Thyroid gland (tissue), 4 donors: Measurements from ENCODE around the gene DDIT4L.

Experiments
- CTCF ChIP-seq, 6 experiments: fragments of 200-600 bp in 3 of 6; fragments of 450-650 bp in 3 of 6; sonication (generic) in 3 of 6; IDR thresholded peaks; one replicate each; pipeline ENCODE4 v1.5.1; 2016 to 2019; ENCODE audit warnings: antibody characterized with exemption in 6 of 6, mild to moderate bottlenecking in 2 of 6, inconsistent platforms in 1 of 6, moderate library complexity in 1 of 6
- POLR2A ChIP-seq, 2 donors: fragments of 450-650 bp; IDR thresholded peaks; one replicate each; pipeline ENCODE4 v1.6.1; 2017; ENCODE audit warnings: antibody characterized with exemption in 2 of 2, mild to moderate bottlenecking in 2 of 2, moderate library complexity in 1 of 2

- TF ChIP-seq POLR2A (IDR thresholded peaks at IDR 0.05) (no peak), CTCF (IDR thresholded peaks at IDR 0.05) (no peak)
Observed at GRCh38 chr4:100177855-100178254, 12.4 kb downstream of the DDIT4L start.
